ENCODE results near the gene TMEM150C.

Gene TMEM150C

GRCh38 chr4:82508806-82509428 lies 52.9 kb downstream of the TMEM150C start:
- Histone ChIP-seq H3K36me3 (ENCODE audit: control insufficient read depth, low read depth, low read length) (no peaks in the 10 kb centered on the region), H3K9ac (ENCODE audit: low read length) (no peak overlapping the region), H3K4me1 (ENCODE audit: control insufficient read depth, low read depth, low read length) (peaks cover 6% of the 10 kb centered on the region), H3K9me3 (ENCODE audit: control insufficient read depth, low read depth, low read length) (no peaks in the 10 kb centered on the region), H3K27ac (ENCODE audit: low read length) (no peak overlapping the region), H3K4me3 (ENCODE audit: low read length) (no peak overlapping the region), H3K27me3 (ENCODE audit: control insufficient read depth, insufficient read depth, low read length) (no peaks in the 10 kb centered on the region)

- Histone ChIP-seq H3K27ac (ENCODE audit: low read length) (no peak overlapping the region), H3K36me3 (ENCODE audit: control insufficient read depth, low read depth, low read length) (no peaks in the 10 kb centered on the region), H3K9ac (ENCODE audit: low read length) (no peak overlapping the region), H3K27me3 (ENCODE audit: control insufficient read depth, insufficient read depth, low read length) (no peaks in the 10 kb centered on the region), H3K4me1 (ENCODE audit: control insufficient read depth, low read depth, low read length) (peaks cover 6% of the 10 kb centered on the region), H3K9me3 (ENCODE audit: control insufficient read depth, low read depth, low read length) (no peaks in the 10 kb centered on the region), H3K4me3 (ENCODE audit: low read length) (no peak overlapping the region)
Observed at GRCh38 chr4:82508011-82508410, 53.8 kb downstream of the TMEM150C start.

GRCh38 chr4:82501154-82501442 lies 60.7 kb downstream of the TMEM150C start:
- no peak overlapping the region for H3K4me3 ChIP-seq (ENCODE audit: low read length)
- no peak overlapping the region for H3K9ac ChIP-seq (ENCODE audit: low read length)
- no peaks in the 10 kb centered on the region for H3K36me3 ChIP-seq (ENCODE audit: control insufficient read depth, low read depth, low read length)
- H3K27me3 ChIP-seq (ENCODE audit: control insufficient read depth, insufficient read depth, low read length), result no peaks in the 10 kb centered on the region
- no peak overlapping the region for H3K27ac ChIP-seq (ENCODE audit: low read length)
- H3K9me3 ChIP-seq (ENCODE audit: control insufficient read depth, low read depth, low read length), result no peaks in the 10 kb centered on the region
- peaks cover 15% of the 10 kb centered on the region for H3K4me1 ChIP-seq (ENCODE audit: control insufficient read depth, low read depth, low read length)

GRCh38 chr4:82500435-82501153 lies 61.2 kb downstream of the TMEM150C start:
- Histone ChIP-seq H3K36me3 (ENCODE audit: control insufficient read depth, low read depth, low read length) (no peaks in the 10 kb centered on the region), H3K27ac (ENCODE audit: low read length) (no peak overlapping the region), H3K9ac (ENCODE audit: low read length) (no peak overlapping the region), H3K9me3 (ENCODE audit: control insufficient read depth, low read depth, low read length) (no peaks in the 10 kb centered on the region), H3K4me3 (ENCODE audit: low read length) (no peak overlapping the region), H3K4me1 (ENCODE audit: control insufficient read depth, low read depth, low read length) (peaks cover 15% of the 10 kb centered on the region), H3K27me3 (ENCODE audit: control insufficient read depth, insufficient read depth, low read length) (no peaks in the 10 kb centered on the region)

- Histone ChIP-seq H3K27me3 (ENCODE audit: control insufficient read depth, insufficient read depth, low read length) (no peaks in the 10 kb centered on the region), H3K9ac (ENCODE audit: low read length) (no peak overlapping the region), H3K4me3 (ENCODE audit: low read length) (no peak overlapping the region), H3K9me3 (ENCODE audit: control insufficient read depth, low read depth, low read length) (no peaks in the 10 kb centered on the region), H3K27ac (ENCODE audit: low read length) (no peak overlapping the region), H3K4me1 (ENCODE audit: control insufficient read depth, low read depth, low read length) (peaks cover 15% of the 10 kb centered on the region), H3K36me3 (ENCODE audit: control insufficient read depth, low read depth, low read length) (no peaks in the 10 kb centered on the region)
Observed at GRCh38 chr4:82499738-82500434, 61.9 kb downstream of the TMEM150C start.

GRCh38 chr4:82496349-82496748 lies 65.4 kb downstream of the TMEM150C start:
- H3K27me3 ChIP-seq (ENCODE audit: control insufficient read depth, insufficient read depth, low read length), result no peaks in the 10 kb centered on the region
- no peak overlapping the region for H3K9ac ChIP-seq (ENCODE audit: low read length)
- H3K27ac ChIP-seq (ENCODE audit: low read length), result no peak overlapping the region
- H3K9me3 ChIP-seq (ENCODE audit: control insufficient read depth, low read depth, low read length), result no peaks in the 10 kb centered on the region
- H3K4me3 ChIP-seq (ENCODE audit: low read length), result no peak overlapping the region
- no peaks in the 10 kb centered on the region for H3K36me3 ChIP-seq (ENCODE audit: control insufficient read depth, low read depth, low read length)
- peaks cover 15% of the 10 kb centered on the region for H3K4me1 ChIP-seq (ENCODE audit: control insufficient read depth, low read depth, low read length)

- Histone ChIP-seq H3K4me3 (ENCODE audit: low read length) (no peak overlapping the region), H3K9me3 (ENCODE audit: control insufficient read depth, low read depth, low read length) (no peaks in the 10 kb centered on the region), H3K27me3 (ENCODE audit: control insufficient read depth, insufficient read depth, low read length) (no peaks in the 10 kb centered on the region), H3K27ac (ENCODE audit: low read length) (no peak overlapping the region), H3K4me1 (ENCODE audit: control insufficient read depth, low read depth, low read length) (peaks cover 8% of the 10 kb centered on the region), H3K9ac (ENCODE audit: low read length) (no peak overlapping the region), H3K36me3 (ENCODE audit: control insufficient read depth, low read depth, low read length) (no peaks in the 10 kb centered on the region)
Observed at GRCh38 chr4:82495666-82496065, 66.1 kb downstream of the TMEM150C start.

- Histone ChIP-seq H3K9ac (ENCODE audit: low read length) (no peak overlapping the region), H3K4me1 (ENCODE audit: control insufficient read depth, low read depth, low read length) (no peaks in the 10 kb centered on the region), H3K27ac (ENCODE audit: low read length) (no peak overlapping the region), H3K4me3 (ENCODE audit: low read length) (no peak overlapping the region), H3K27me3 (ENCODE audit: control insufficient read depth, insufficient read depth, low read length) (no peaks in the 10 kb centered on the region), H3K9me3 (ENCODE audit: control insufficient read depth, low read depth, low read length) (no peaks in the 10 kb centered on the region), H3K36me3 (ENCODE audit: control insufficient read depth, low read depth, low read length) (no peaks in the 10 kb centered on the region)
Observed at GRCh38 chr4:82493721-82494425, 67.9 kb downstream of the TMEM150C start.

GRCh38 chr4:82491251-82491960 lies 70.4 kb downstream of the TMEM150C start:
- no peaks in the 10 kb centered on the region for H3K27me3 ChIP-seq (ENCODE audit: control insufficient read depth, insufficient read depth, low read length)
- no peak overlapping the region for H3K9ac ChIP-seq (ENCODE audit: low read length)
- H3K9me3 ChIP-seq (ENCODE audit: control insufficient read depth, low read depth, low read length), result no peaks in the 10 kb centered on the region
- no peak overlapping the region for H3K27ac ChIP-seq (ENCODE audit: low read length)
- H3K4me3 ChIP-seq (ENCODE audit: low read length), result no peak overlapping the region
- no peaks in the 10 kb centered on the region for H3K4me1 ChIP-seq (ENCODE audit: control insufficient read depth, low read depth, low read length)
- no peaks in the 10 kb centered on the region for H3K36me3 ChIP-seq (ENCODE audit: control insufficient read depth, low read depth, low read length)

- Histone ChIP-seq H3K9ac (ENCODE audit: low read length) (no peak overlapping the region), H3K9me3 (ENCODE audit: control insufficient read depth, low read depth, low read length) (no peaks in the 10 kb centered on the region), H3K27ac (ENCODE audit: low read length) (no peak overlapping the region), H3K36me3 (ENCODE audit: control insufficient read depth, low read depth, low read length) (no peaks in the 10 kb centered on the region), H3K4me1 (ENCODE audit: control insufficient read depth, low read depth, low read length) (no peaks in the 10 kb centered on the region), H3K4me3 (ENCODE audit: low read length) (no peak overlapping the region), H3K27me3 (ENCODE audit: control insufficient read depth, insufficient read depth, low read length) (no peaks in the 10 kb centered on the region)
Observed at GRCh38 chr4:82489987-82490386, 71.8 kb downstream of the TMEM150C start.

- Histone ChIP-seq H3K27me3 (ENCODE audit: control insufficient read depth, insufficient read depth, low read length) (no peaks in the 10 kb centered on the region), H3K27ac (ENCODE audit: low read length) (no peak overlapping the region), H3K4me1 (ENCODE audit: control insufficient read depth, low read depth, low read length) (no peaks in the 10 kb centered on the region), H3K4me3 (ENCODE audit: low read length) (no peak overlapping the region), H3K9me3 (ENCODE audit: control insufficient read depth, low read depth, low read length) (no peaks in the 10 kb centered on the region), H3K36me3 (ENCODE audit: control insufficient read depth, low read depth, low read length) (no peaks in the 10 kb centered on the region), H3K9ac (ENCODE audit: low read length) (no peak overlapping the region)
Observed at GRCh38 chr4:82489076-82489475, 72.7 kb downstream of the TMEM150C start.

All from iPS-18a (cell line).